Stimulated activated memory B cell treated with anti-CD40 and anti-IgM and Interleukin-4, amounts not matched to agents 10 μg/mL and 1 μg/mL and 100 μg/mL, for 72 hours (primary cell): ENCODE measurements around the gene STEAP1B.
"Not testable (repeated sequence)": the region's sequence is repeated elsewhere in the genome, so short reads cannot be mapped to it uniquely, and the experiment has no call there.

Source experiments
- ATAC-seq: fragments of 150-1000 bp; cut with Tn5 transposase; 2 replicates; pipeline ENCODE4 v1.10.0; 2021
- H3K27ac Mint-ChIP-seq: one replicate; pipeline ENCODE4 v1.8.0; 2022; ENCODE audit warnings: mild to moderate bottlenecking, mixed read lengths
- H3K27me3 Mint-ChIP-seq: one replicate; pipeline ENCODE4 v1.8.0; 2022; ENCODE audit warnings: mixed read lengths
- H3K36me3 Mint-ChIP-seq: one replicate; pipeline ENCODE4 v1.8.0; 2022; ENCODE audit warnings: mixed read lengths
- H3K4me1 Mint-ChIP-seq: one replicate; pipeline ENCODE4 v1.8.0; 2022; ENCODE audit warnings: mixed read lengths
- H3K4me3 Mint-ChIP-seq: one replicate; pipeline ENCODE4 v1.8.0; 2022; ENCODE audit warnings: mild to moderate bottlenecking, moderate library complexity, mixed read lengths
- H3K9me3 Mint-ChIP-seq: one replicate; pipeline ENCODE4 v1.8.0; 2022; ENCODE audit warnings: mixed read lengths

The STEAP1B gene

GRCh38 chr7:22433710-22434460 is 66.1 kb downstream of the STEAP1B start:
- H3K9me3 Mint-ChIP-seq: peaks cover 2% of the 10 kb centered on the region
- H3K27me3 Mint-ChIP-seq: no peaks in the 10 kb centered on the region
- no peak overlapping the region for H3K4me3 Mint-ChIP-seq
- H3K36me3 Mint-ChIP-seq: no peaks in the 10 kb centered on the region
- peaks cover 13% of the 10 kb centered on the region for H3K4me1 Mint-ChIP-seq
- no peak for ATAC-seq
- no peak overlapping the region for H3K27ac Mint-ChIP-seq

DNA sequence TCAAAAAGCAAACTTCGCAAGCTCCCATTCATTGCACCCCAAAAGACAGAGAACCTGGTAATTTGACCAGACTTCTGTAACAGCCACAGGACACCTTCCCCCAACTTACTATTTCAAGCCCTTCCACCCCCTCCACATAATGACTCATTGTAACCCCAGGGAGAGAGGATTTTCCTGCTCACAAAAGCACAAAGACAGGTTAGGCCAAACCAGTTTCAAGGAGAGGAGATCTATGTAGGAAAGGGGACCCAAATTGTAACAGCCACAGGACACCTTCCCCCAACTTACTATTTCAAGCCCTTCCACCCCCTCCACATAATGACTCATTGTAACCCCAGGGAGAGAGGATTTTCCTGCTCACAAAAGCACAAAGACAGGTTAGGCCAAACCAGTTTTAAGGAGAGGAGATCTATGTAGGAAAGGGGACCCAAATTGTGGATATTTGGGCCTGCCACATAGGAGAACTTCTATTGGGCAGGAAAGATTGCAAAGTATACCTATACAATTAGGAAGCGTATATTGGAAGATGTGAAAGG is 66.8 kb downstream of the STEAP1B start:
- peaks cover 13% of the 10 kb centered on the region for H3K4me1 Mint-ChIP-seq
- not testable (repeated sequence) for H3K27ac Mint-ChIP-seq, ATAC-seq, H3K27me3 Mint-ChIP-seq, H3K4me3 Mint-ChIP-seq, H3K36me3 Mint-ChIP-seq, H3K9me3 Mint-ChIP-seq

- Mint-ChIP-seq H3K27ac (no peak overlapping the region), H3K4me3 (no peak overlapping the region), H3K27me3 (no peaks in the 10 kb centered on the region), H3K4me1 (peaks cover 14% of the 10 kb centered on the region), H3K36me3 (no peaks in the 10 kb centered on the region), H3K9me3 (peaks cover 2% of the 10 kb centered on the region)
- ATAC-seq: no peak
Measured at GRCh38 chr7:22432203-22432718, 67.7 kb downstream of the STEAP1B start.

- Mint-ChIP-seq H3K27ac (no peak overlapping the region), H3K27me3 (no peaks in the 10 kb centered on the region), H3K9me3 (no peaks in the 10 kb centered on the region), H3K4me3 (no peak overlapping the region), H3K36me3 (no peaks in the 10 kb centered on the region), H3K4me1 (peaks cover 26% of the 10 kb centered on the region)
- no peak for ATAC-seq
Measured at GRCh38 chr7:22430457-22430856, 69.5 kb downstream of the STEAP1B start.

- H3K4me3 Mint-ChIP-seq: no peak overlapping the region
- no peak for ATAC-seq
- no peaks in the 10 kb centered on the region for H3K27me3 Mint-ChIP-seq
- H3K4me1 Mint-ChIP-seq: peaks cover 24% of the 10 kb centered on the region
- no peaks in the 10 kb centered on the region for H3K36me3 Mint-ChIP-seq
- no peaks in the 10 kb centered on the region for H3K9me3 Mint-ChIP-seq
- no peak overlapping the region for H3K27ac Mint-ChIP-seq
Measured at GRCh38 chr7:22429386-22429785, 70.6 kb downstream of the STEAP1B start.

DNA sequence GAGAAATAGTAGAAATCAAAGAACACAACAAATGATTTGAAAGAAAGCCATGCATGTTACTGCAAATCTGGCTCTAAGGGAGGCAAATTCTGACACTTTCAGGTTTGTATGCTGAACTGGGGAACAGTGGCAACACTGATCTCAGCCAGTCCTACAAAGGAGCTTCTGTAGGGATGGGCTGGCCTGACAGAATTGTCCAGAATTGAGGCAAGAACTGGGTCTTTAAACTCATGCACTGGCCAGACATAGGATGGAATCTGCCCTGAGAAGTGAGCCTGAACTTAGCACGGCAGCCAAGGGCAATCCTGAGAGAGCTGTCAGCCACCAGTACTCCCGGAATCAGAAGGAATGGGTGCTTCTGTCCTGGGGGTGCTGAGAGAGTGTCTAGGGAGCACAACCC is 72.1 kb downstream of the STEAP1B start:
- no peaks in the 10 kb centered on the region for H3K9me3 Mint-ChIP-seq
- H3K27me3 Mint-ChIP-seq: no peaks in the 10 kb centered on the region
- H3K4me1 Mint-ChIP-seq: peaks cover 24% of the 10 kb centered on the region
- H3K4me3 Mint-ChIP-seq: no peak overlapping the region
- no peak for ATAC-seq
- H3K27ac Mint-ChIP-seq: no peak overlapping the region
- no peaks in the 10 kb centered on the region for H3K36me3 Mint-ChIP-seq

GRCh38 chr7:22427104-22427503 is 72.9 kb downstream of the STEAP1B start:
- no peaks in the 10 kb centered on the region for H3K36me3 Mint-ChIP-seq
- H3K4me1 Mint-ChIP-seq: peaks cover 24% of the 10 kb centered on the region
- no peak overlapping the region for H3K27ac Mint-ChIP-seq
- no peak for ATAC-seq
- no peak overlapping the region for H3K4me3 Mint-ChIP-seq
- H3K9me3 Mint-ChIP-seq: no peaks in the 10 kb centered on the region
- H3K27me3 Mint-ChIP-seq: no peaks in the 10 kb centered on the region

- H3K27ac Mint-ChIP-seq: no peak overlapping the region
- H3K36me3 Mint-ChIP-seq: no peaks in the 10 kb centered on the region
- ATAC-seq: no peak
- H3K9me3 Mint-ChIP-seq: no peaks in the 10 kb centered on the region
- no peaks in the 10 kb centered on the region for H3K27me3 Mint-ChIP-seq
- peaks cover 24% of the 10 kb centered on the region for H3K4me1 Mint-ChIP-seq
- H3K4me3 Mint-ChIP-seq: no peak overlapping the region
Measured at GRCh38 chr7:22426463-22427094, 73.4 kb downstream of the STEAP1B start.

DNA sequence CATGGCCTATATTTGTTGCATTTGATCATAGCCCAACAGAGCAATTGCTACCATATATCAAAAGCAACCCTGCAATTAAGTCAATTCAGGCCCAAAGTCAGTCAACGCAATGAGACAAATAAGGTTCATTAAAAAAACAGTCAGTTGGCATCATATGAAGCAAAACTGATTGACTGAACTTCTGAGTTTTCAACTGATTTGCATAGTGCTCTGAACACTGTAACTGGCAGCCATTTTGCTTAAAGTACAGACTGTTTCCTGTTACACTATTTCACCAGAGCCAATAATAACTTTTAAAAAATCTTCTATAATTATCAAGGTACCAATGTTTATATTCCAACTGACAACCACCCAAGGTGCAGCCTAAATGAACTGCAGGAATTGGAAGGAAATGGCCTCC is 74.6 kb downstream of the STEAP1B start:
- no peak for ATAC-seq
- H3K27ac Mint-ChIP-seq: no peak overlapping the region
- H3K4me3 Mint-ChIP-seq: no peak overlapping the region
- H3K27me3 Mint-ChIP-seq: no peaks in the 10 kb centered on the region
- H3K4me1 Mint-ChIP-seq: peaks cover 24% of the 10 kb centered on the region
- H3K36me3 Mint-ChIP-seq: no peaks in the 10 kb centered on the region
- no peaks in the 10 kb centered on the region for H3K9me3 Mint-ChIP-seq

DNA sequence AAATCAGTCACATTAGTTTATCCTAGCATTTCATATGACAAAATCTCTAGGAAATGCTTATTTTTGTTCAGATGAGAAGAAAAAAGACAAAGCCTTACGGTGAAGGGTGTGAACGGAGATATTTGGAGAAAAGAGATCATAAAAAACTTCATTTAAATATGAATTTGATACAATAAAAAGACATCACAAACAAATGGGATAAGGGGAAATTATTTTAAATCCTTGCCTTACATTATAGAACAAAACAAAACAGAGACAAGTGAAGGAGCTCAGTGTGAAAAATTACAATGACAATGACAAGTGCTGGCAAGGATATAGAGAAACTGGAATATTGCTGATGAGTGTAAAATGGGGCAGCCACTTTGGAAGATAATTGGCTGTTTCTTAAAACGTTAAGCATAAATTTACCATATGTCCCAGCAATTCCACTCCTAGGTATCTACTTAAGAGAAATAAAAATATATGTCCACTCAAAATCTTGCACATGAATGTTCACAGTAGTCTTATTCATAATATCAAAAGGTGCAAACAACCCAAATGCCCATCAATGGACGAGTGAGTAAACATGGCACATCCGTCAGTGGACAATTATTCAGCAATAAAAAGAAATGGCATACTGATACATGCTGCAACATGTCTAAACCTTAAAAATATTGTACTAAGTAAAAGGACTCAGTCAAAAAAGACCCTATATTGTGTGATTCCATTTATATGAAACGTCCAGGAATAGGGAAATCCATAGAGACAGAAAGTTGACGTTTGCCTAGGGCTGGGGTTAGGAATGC is 77.0 kb downstream of the STEAP1B start:
- peaks cover 24% of the 10 kb centered on the region for H3K4me1 Mint-ChIP-seq
- no peak for ATAC-seq

DNA sequence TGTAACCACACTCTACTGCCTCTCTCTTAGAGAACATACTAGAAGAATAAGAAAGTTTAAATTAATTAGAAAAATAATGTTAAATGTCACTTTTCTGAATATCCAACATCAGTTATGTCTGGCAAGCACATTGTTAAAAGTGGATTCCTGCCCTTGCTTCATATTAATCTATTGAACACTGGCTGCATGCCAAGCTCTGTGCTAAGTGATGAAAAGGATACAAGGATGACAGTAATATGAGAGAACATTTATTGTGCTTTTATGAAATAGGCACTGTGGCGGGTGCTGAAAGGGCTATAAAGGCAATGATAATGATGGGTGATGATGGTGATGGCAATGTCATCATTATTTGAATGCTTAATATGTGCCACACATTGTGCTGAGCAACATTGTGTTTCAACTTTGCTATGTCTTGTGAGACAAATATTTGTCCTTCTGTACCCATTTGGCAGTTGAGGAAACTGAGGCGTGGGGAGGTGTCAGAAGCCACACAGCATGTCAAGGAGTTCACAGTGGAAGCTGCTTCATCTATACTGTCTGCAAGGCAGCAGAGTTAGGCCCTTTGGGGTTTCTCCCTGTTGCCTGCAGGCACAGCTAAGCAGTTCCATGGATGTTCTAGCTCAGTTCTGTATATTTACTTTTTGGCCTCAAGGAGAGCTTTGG is 78.9 kb downstream of the STEAP1B start:
- ATAC-seq: no peak
- Mint-ChIP-seq H3K27me3 (no peaks in the 10 kb centered on the region), H3K4me1 (peaks cover 11% of the 10 kb centered on the region), H3K4me3 (no peak overlapping the region), H3K36me3 (no peaks in the 10 kb centered on the region), H3K27ac (no peak overlapping the region), H3K9me3 (no peaks in the 10 kb centered on the region)

More for the DNA sequence above, 77.0 kb downstream of the STEAP1B start:
- Mint-ChIP-seq H3K36me3 (no peaks in the 10 kb centered on the region), H3K9me3 (no peaks in the 10 kb centered on the region), H3K4me3 (no peak overlapping the region), H3K27ac (no peak overlapping the region), H3K27me3 (no peaks in the 10 kb centered on the region)

DNA sequence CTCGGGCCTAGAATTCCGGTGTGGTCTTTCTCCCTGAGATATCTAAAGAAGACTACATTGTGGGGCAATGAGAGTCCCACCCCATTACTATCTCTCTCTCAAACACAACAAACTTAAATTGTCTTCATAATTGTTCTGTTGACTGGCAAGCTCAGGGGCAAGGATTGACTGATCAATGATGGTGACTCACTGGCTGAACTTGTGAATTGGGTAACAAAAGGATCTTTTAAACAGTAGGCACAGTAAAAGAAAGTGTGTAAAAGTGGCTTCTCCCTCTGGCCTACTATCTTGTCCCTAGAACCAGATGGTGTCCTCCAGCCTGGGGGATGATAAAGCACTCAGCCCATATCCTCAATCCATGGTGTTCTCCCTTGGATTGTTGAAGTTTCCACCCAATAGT is 80.0 kb downstream of the STEAP1B start:
- Mint-ChIP-seq H3K27me3 (no peaks in the 10 kb centered on the region), H3K9me3 (no peaks in the 10 kb centered on the region), H3K4me3 (no peak overlapping the region), H3K27ac (no peak overlapping the region), H3K4me1 (peaks cover under 1% of the 10 kb centered on the region), H3K36me3 (no peaks in the 10 kb centered on the region)
- ATAC-seq: no peak

GRCh38 chr7:22419488-22419887 is 80.5 kb downstream of the STEAP1B start:
- Mint-ChIP-seq H3K27me3 (no peaks in the 10 kb centered on the region), H3K27ac (no peak overlapping the region)
- ATAC-seq: no peak

GRCh38 chr7:22418251-22419046 is 81.5 kb downstream of the STEAP1B start:
- H3K4me3 Mint-ChIP-seq: no peak overlapping the region
- H3K27ac Mint-ChIP-seq: no peak overlapping the region
- H3K4me1 Mint-ChIP-seq: no peaks in the 10 kb centered on the region
- H3K36me3 Mint-ChIP-seq: no peaks in the 10 kb centered on the region
- no peaks in the 10 kb centered on the region for H3K27me3 Mint-ChIP-seq
- no peaks in the 10 kb centered on the region for H3K9me3 Mint-ChIP-seq
- ATAC-seq: no peak

More at GRCh38 chr7:22419488-22419887, 80.5 kb downstream of the STEAP1B start:
- Mint-ChIP-seq H3K36me3 (no peaks in the 10 kb centered on the region), H3K9me3 (no peaks in the 10 kb centered on the region), H3K4me1 (no peaks in the 10 kb centered on the region), H3K4me3 (no peak overlapping the region)
